OCI-LY3 (cell line): ENCODE data around the gene TTC32.

ENCODE experiments used
- H2AFZ ChIP-seq: fragments of 200-600, 300-600 bp; shearing (Covaris generic); 2 replicates; pipeline ENCODE4 v1.6.0; 2014; ENCODE audit warnings: antibody characterized with exemption, low read depth, low read length
- H3K27ac ChIP-seq: fragments of 200-600, 300-600 bp; sonication (generic); 2 replicates; pipeline ENCODE4 v1.5.1; 2014; ENCODE audit warnings: mild to moderate bottlenecking, low read length, moderate library complexity, mixed read lengths
- H3K27me3 ChIP-seq: fragments of 200-600, 300-600 bp; sonication (generic); 2 replicates; pipeline ENCODE4 v1.6.1; 2014; ENCODE audit warnings: low read depth, low read length, mixed read lengths
- H3K36me3 ChIP-seq: fragments of 200-600, 300-600 bp; sonication (generic); replicated peaks from 2 replicates; pipeline ENCODE3; 2014; ENCODE audit warnings: low read depth, low read length, mixed read lengths
- H3K4me1 ChIP-seq: fragments of 300-600, 200-600 bp; sonication (generic); 2 replicates; pipeline ENCODE4 v1.6.1; 2014; ENCODE audit warnings: low read length, mixed read lengths
- H3K4me2 ChIP-seq: fragments of 200-600, 300-600 bp; sonication (generic); 2 replicates; pipeline ENCODE4 v1.6.1; 2014; ENCODE audit warnings: low read length, mixed read lengths
- H3K4me3 ChIP-seq: fragments of 300-600, 200-600 bp; sonication (generic); 2 replicates; pipeline ENCODE4 v1.5.1; 2014; ENCODE audit warnings: antibody characterized with exemption, mild to moderate bottlenecking, low read length, moderate library complexity
- H3K79me2 ChIP-seq: fragments of 300-600, 200-600 bp; shearing (Covaris generic); 2 replicates; pipeline ENCODE4 v1.6.1; 2014; ENCODE audit warnings: mild to moderate bottlenecking, low read length, mixed read lengths
- H3K9ac ChIP-seq: fragments of 300-600, 200-600 bp; shearing (Covaris generic); 2 replicates; pipeline ENCODE4 v1.6.0; 2014; ENCODE audit warnings: mild to moderate bottlenecking, low read length, moderate library complexity
- H3K9me3 ChIP-seq: fragments of 200-600, 300-600 bp; shearing (Covaris generic); 2 replicates; pipeline ENCODE4 v1.6.1; 2014; ENCODE audit warnings: low read length, mixed read lengths; ENCODE audit not compliant: insufficient read depth
- H4K20me1 ChIP-seq: fragments of 200-600, 300-600 bp; sonication (generic); 2 replicates; pipeline ENCODE4 v1.6.1; 2016; ENCODE audit warnings: low read length, mixed read lengths; ENCODE audit not compliant: insufficient read depth
- CTCF ChIP-seq: fragments of 200-600, 300-600 bp; sonication (generic); IDR thresholded peaks from 2 replicates; pipeline ENCODE4 v1.5.1; 2014; ENCODE audit warnings: antibody characterized with exemption, low read length, low read depth
- EZH2phosphoT487 ChIP-seq: fragments of 200-600 bp; shearing (Covaris generic); IDR thresholded peaks from 2 replicates; pipeline ENCODE4 v1.6.1; 2018; ENCODE audit warnings: antibody characterized with exemption, mixed run types, low read depth

Gene TTC32

DNA sequence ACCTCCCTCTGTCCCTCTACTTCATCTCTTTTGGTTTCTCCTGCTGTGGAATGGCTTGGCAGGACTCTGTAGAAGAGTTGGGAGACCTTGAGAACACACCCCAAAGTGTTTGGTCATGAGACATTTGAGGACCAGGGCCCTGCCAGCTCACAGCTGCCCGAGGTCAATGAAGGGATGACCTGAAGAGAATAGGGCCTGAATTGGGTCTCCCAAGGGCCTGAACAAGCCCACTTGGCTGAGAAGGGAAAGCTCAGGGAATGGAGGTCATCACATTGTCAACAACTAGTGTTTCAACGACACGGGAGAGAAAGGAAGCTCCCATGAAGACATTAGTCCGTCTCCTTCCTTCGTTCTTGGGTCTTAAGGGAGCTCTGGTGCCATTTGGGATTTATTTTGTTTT lies 52.8 kb downstream of the TTC32 start:
- H3K9ac ChIP-seq: no peak overlapping the region
- H3K4me1 ChIP-seq: no peaks in the 10 kb centered on the region
- no peaks in the 10 kb centered on the region for H3K79me2 ChIP-seq
- no peak overlapping the region for H3K27ac ChIP-seq
- no peaks in the 10 kb centered on the region for H3K36me3 ChIP-seq
- H4K20me1 ChIP-seq: no peaks in the 10 kb centered on the region
- H3K9me3 ChIP-seq: no peaks in the 10 kb centered on the region
- TF ChIP-seq EZH2phosphoT487: no peak
- TF ChIP-seq CTCF: no peak
- H3K27me3 ChIP-seq: peaks cover 6% of the 10 kb centered on the region; the same call in 1 of the 2 replicates
- H3K4me2 ChIP-seq: no peak overlapping the region
- no peak overlapping the region for H2AFZ ChIP-seq
- H3K4me3 ChIP-seq: no peak overlapping the region

GRCh38 chr2:19848029-19848750 lies 53.6 kb downstream of the TTC32 start:
- TF ChIP-seq EZH2phosphoT487 (no peak), CTCF (no peak)
- no peaks in the 10 kb centered on the region for H3K79me2 ChIP-seq
- H3K27ac ChIP-seq: no peak overlapping the region
- H3K4me3 ChIP-seq: no peak overlapping the region
- H3K27me3 ChIP-seq: peaks cover 6% of the 10 kb centered on the region; the same call in 1 of the 2 replicates
- no peaks in the 10 kb centered on the region for H3K4me1 ChIP-seq
- no peaks in the 10 kb centered on the region for H3K36me3 ChIP-seq
- no peaks in the 10 kb centered on the region for H3K9me3 ChIP-seq
- H3K4me2 ChIP-seq: no peak overlapping the region
- H4K20me1 ChIP-seq: no peaks in the 10 kb centered on the region
- H3K9ac ChIP-seq: no peak overlapping the region
- no peak overlapping the region for H2AFZ ChIP-seq

DNA sequence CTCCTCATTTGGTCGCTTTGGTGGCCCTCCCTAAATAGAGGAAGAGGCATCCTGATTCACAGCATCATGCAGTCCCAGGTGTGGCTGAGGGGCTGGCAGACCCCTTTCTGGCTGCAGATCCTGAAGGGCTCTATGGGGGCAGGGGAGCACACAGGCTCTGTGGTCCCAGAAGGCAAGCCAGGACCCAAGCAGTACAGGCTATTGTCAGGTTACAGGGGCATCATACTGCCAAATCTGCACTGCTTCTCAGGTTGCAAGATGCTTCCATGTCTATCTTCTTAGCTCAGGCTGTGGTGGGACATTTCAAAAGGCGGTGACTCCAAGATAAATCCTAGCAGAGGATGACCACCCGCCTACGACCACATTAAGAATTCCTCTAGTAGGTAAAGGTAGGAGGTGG lies 54.3 kb downstream of the TTC32 start:
- Histone ChIP-seq H3K9ac (no peak overlapping the region), H2AFZ (no peak overlapping the region), H3K27me3 (peaks cover 6% of the 10 kb centered on the region; the same call in 1 of the 2 replicates), H3K36me3 (no peaks in the 10 kb centered on the region), H3K27ac (no peak overlapping the region), H3K4me2 (no peak overlapping the region), H3K79me2 (no peaks in the 10 kb centered on the region), H3K4me3 (no peak overlapping the region), H4K20me1 (no peaks in the 10 kb centered on the region), H3K9me3 (no peaks in the 10 kb centered on the region), H3K4me1 (no peaks in the 10 kb centered on the region)
- no peak for TF ChIP-seq EZH2phosphoT487
- TF ChIP-seq CTCF: no peak
